GM12873 (cell line): Measurements from ENCODE around the gene COL28A1.

ENCODE experiments used
- CTCF ChIP-seq: IDR thresholded peaks from 2 replicates; pipeline ENCODE4 v1.5.1; 2012; ENCODE audit warnings: low read depth, mild to moderate bottlenecking, moderate library complexity, low read length, control low read depth; ENCODE audit not compliant: insufficient read depth; ENCODE audit errors: missing control alignments

COL28A1 gene

GRCh38 chr7:7548407-7548806 lies 12.7 kb upstream of the COL28A1 start:
- no peak for TF ChIP-seq CTCF

GRCh38 chr7:7542251-7542835 lies 6.7 kb upstream of the COL28A1 start:
- no peak for TF ChIP-seq CTCF

GRCh38 chr7:7539711-7540110 lies 4.0 kb upstream of the COL28A1 start:
- no peak for TF ChIP-seq CTCF

DNA sequence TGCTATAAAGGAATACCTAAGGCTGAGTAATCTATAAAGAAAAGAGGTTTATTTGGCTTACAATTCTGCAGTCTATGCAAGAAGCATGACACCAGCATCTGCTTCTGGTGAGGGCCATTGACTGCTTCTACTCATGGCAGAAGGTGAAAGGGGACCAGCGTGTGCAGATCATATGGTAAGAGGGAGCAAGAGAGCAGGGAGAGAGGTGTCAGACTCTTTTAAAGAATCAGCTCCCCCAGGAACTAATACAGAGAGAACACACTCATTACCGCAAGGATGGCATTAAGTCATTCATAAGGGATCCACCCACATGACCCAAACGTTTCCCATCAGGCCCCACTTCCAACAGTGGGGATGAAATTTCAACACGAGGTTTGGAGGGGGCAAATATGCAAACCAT lies 3.5 kb upstream of the COL28A1 start:
- no peak for TF ChIP-seq CTCF

DNA sequence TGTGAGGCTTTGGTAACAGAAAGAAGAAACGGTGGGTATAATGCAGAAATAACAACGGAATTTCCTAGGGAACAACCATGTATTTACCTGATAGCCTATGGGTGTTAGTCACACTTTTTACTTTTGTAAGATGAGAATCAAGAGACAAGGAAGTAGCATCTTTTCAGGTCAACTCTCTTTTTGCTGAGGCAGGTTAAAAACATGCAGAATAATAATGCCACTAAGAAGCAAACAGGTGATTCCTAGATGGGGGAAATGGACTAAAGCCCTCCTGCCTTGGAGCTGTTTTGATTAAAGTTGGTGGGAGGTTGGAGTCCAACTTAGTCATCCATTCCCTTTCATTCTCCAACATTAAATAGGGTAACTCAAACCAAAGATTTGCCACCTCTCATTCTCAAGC lies 2.0 kb upstream of the COL28A1 start:
- no peak for TF ChIP-seq CTCF

GRCh38 chr7:7536396-7537019 lies 835 bp upstream of the COL28A1 start:
- no peak for TF ChIP-seq CTCF

DNA sequence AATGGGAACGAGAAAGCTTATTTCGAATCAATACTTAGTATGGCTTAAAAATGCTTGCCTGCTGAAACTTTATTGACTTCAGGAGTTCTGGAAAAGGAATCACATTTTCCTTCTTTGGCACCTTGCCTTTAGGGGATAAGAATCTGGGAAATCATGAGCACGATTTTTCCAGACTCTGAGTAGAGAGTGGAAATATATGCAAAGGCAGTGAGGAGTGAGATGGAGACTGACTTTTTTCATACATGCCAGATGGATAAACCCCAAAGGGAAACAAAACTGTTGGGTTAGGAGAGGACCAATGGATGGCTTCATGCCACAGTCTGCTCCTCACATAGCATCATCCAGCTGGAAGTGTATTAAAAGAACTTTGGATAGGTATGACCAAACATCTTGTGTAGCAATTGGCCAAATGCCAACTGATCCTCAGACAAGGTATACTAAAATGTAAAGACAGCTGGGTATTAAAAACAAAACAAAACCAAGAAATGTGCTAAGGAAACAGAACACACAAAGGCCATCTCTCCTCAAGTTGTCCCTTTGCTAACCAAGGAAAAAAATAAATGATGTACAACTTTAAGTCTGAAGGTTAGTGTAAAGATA lies 1.7 kb downstream of the COL28A1 start:
- no peak for TF ChIP-seq CTCF
